GM12892 (cell line): ENCODE data around the gene CDH8.

Experiments
- POLR2A ChIP-seq: IDR thresholded peaks from 2 replicates; pipeline ENCODE4 v1.6.1; 2011; ENCODE audit warnings: low read depth, low read length, control low read depth
- POLR2AphosphoS5 ChIP-seq: IDR thresholded peaks from 2 replicates; pipeline ENCODE4 v1.6.1; 2011; ENCODE audit warnings: low read depth, low read length, control low read depth
- TAF1 ChIP-seq: IDR thresholded peaks from 2 replicates; pipeline ENCODE4 v1.6.1; 2011; ENCODE audit warnings: low read depth, mild to moderate bottlenecking, control low read depth, low read length, borderline replicate concordance

DNA sequence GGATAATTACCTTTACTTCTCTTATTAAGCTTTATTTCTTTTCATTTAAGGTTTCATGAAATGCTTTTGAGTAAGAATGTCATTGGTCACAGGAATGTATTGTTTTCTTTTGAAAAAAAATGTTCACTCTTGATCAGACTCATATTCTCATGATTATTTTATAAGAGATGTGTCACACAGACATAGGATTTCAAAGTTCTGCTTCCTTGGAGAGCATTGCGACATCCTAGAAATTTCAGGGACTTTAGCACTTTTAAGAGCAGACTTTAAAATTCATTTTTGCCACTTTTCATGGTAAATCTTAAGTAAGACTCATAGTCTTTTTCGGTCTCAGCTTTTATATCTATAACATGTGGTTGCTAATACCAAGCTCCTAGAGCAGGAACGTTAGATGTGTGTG is 314.7 kb downstream of the CDH8 start:
- TF ChIP-seq POLR2A (no peak), TAF1 (no peak), POLR2AphosphoS5 (no peak)
